T-helper 22 cell (primary cell): Measurements from ENCODE around the gene OR7G2.

Experiments
- DNase-seq: peaks from one replicate; pipeline ENCODE4 v3.0.0-alpha.2; 2020; ENCODE audit warnings: low read depth

The OR7G2 gene

DNA sequence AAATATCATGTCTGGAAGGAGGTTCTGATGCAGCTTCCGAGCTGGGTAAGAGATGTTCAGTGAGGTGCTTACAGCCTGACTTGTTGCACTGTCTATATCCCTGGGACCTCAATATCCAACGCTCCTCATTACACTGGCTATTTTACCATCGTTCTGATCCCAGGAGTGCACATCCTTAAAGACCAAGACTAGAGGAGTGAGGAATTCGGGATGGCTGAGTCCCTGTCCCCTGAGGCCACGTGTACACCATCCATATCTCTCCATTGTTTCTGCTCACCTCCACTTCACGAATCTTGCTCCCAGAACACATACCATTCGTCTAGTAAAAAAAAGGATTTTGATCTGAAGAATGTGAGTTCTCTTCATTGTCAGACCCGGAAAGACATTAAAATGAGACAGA is at the start of gene OR7G2:
TSS of gene OR7G2 (minus strand) at position 101 of the 400 bp plus-strand sequence. CDS start 4,232 bp downstream, outside the sequence.
- no peak for DNase-seq

DNA sequence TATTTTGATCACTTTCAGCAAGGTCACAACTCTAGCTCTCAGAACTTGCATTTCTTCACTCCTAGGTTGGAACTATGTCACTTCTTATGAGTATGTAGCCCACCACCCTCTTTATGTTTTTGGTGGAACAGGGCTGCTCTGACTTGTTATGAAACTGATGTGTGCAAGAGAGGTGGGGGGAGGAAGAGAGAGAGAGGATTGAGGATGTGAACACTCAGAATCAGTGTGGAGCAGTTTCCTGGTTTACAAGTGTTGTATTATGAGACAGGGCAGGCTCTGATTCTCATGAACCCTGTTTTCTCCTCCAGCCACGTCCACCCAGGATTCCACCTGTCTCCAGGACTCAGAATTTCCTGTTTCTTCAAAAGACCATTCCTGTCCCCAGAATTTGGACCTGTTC is 49.0 kb upstream of the OR7G2 start:
- no peak for DNase-seq

DNA sequence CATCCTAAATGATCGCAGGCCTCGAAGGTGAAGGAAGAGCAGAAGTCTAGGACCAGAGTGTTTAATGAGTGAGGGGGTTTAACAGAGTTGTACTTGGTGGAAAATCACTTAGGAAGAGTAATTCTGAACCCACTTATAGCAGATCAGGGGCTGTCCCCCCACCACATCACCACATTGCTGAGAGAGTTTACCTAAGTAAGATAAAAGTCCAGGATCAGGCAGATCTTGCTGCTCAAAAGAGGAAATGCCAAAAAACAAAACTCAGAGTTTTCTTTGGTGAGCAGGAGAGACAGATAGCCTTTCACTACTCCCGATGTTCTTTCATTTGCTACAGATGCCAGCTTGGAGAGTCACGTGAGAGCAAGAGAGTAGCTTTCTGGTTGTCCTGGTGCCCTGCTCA is 48.3 kb upstream of the OR7G2 start:
- DNase-seq = no peak

DNA sequence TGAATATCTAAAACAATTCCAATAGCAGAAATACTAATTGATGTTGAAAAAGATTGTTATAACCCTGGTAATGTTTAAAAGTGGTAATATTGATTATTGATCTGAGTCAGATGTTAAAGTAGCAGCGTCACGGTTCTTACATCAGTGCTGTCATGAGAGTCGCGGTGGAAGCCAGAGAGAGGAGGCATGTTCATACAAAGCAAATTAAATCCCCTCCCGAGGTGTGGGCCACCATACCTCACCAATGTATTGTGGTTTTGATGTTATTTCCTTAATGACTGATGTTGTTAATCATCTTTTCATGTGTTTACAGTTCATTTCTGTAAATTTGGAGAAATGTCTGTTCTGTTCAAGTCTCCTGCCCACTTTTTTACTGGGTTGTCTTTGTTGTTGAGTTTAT is 44.1 kb upstream of the OR7G2 start:
- DNase-seq = no peak

GRCh38 chr19:9150650-9151049 is 43.4 kb upstream of the OR7G2 start:
- no peak for DNase-seq

DNA sequence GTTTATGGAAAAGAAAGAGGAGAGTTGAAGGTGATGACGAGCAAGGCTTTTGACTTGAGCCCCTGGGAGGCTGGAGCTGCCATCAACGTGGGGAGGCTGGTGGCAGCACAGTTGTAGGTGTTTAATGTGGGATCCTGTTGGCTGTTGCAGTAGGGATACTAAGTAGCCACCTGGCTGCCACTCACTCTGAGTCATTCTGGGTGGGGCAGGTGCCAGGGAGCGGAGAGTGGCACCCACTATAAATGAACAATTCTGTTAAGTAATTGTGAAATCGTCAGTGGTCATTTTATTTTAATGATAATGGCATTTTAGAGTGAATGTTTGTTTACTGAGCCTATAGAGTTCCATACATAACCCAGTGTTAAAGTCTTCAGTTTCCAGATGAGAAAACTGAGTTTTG is 42.7 kb upstream of the OR7G2 start:
- no peak for DNase-seq

DNA sequence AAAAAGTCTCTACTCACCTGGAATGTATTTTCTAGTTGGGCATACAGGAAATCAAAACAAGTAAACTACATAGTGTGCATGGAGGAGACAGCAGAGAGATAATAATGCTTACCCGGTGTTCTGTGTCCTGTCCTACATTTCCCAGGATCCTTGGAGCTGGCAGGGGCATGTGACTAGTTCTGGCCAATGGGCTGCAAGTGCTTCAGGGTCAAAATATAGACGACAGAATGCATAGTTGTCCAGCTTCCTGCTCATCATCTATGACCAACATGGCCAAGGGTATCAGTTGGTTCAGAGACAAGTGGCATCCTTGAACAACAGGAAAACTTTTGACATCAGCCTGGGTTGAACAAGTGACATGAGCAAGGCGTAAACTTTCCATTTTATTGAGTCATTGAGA is 41.4 kb upstream of the OR7G2 start:
- DNase-seq = no peak

DNA sequence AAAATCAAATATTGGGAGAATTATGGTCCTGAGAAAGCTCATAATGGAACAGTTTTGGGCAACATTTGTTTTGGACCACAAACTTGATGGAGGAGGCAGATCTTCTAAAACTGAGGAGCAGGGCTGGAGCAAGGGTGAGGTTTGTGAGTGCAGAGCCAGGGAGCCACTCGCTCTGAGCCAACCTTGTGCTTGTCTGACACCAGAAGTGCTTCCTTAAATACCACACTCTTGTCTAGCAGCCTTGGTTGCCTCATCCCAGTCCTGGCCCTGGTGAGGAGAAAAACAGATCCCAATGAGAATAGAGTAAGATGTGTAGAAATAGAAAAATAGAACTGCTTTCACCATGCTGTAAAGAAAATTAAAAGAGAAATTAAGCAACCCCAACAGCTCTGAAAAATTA is 39.6 kb upstream of the OR7G2 start:
- no peak for DNase-seq

DNA sequence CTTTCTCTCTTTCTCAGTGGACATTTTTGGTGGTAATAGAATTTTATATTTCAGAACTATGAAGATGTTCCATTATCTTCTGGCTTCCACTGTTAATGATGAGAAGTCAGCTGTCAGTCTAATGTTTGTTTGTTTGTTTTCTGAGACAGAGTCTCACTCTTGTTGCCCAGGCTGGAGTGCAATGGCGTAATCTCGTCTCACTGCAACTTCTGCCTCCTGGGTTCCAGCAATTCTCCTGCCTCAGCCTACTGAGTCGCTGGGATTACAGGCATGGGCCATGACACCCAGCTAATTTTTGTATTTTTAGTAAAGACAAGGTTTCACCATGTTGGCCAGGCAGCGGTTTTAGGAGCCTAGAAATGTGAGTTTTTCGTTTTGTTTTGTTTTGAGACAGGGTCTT is 37.6 kb upstream of the OR7G2 start:
- DNase-seq = no peak

- peak; percentile 84 for DNase-seq
These were observed 33.0 kb upstream of the OR7G2 start, which contains the start of gene ZNF317 for GRCh38 chr19:9140159-9140874. ZNF317 (plus strand) TSS chr19:9140397; CDS start chr19:9156017, 15,620 bp downstream.

DNA sequence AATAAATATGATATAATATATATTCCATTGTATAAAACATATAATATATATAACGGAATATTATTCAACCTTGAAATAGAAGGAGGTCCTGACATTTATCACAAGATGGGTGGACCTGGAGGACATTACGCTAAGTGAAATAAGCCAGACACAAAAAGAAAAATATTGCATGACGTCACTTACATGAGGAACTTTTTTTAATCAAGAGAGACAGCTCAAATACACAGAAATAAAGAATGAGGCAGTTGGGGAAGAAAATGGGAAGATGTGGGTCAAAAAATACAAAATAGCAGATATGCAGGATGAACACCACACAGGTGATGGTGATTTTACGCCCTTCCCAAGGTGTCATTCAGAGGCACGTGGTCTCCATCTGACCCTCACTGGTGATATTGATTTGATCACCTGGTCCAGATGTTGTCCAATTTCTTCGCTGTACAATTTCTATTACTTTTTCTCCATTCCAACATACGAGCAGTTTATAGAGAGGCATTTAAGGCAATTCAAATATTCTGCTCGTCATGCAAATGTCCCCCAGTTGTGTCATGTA is 32.4 kb upstream of the OR7G2 start:
- DNase-seq = no peak

DNA sequence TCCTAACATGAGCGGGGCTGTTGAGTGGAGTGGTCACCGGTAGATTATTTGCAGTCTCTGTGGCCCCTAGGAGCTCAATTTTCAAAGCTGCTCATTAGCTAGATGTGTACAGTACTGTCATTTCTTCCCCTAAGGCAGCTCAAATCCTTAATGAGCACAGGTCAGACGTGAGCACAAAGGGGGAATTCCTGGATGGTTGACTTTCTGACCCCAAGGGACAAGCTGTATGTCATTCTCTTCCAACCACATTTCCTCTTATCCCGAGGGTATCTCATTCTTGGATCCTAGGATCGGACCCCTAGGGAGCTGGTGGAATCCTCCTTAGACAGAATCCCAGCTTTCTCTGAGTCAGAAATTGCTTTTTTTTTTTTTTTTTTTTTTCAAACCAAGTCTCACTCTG is 25.1 kb upstream of the OR7G2 start:
- DNase-seq = no peak

- DNase-seq = no peak
These were observed 23.7 kb upstream of the OR7G2 start for GRCh38 chr19:9130965-9131364.

DNA sequence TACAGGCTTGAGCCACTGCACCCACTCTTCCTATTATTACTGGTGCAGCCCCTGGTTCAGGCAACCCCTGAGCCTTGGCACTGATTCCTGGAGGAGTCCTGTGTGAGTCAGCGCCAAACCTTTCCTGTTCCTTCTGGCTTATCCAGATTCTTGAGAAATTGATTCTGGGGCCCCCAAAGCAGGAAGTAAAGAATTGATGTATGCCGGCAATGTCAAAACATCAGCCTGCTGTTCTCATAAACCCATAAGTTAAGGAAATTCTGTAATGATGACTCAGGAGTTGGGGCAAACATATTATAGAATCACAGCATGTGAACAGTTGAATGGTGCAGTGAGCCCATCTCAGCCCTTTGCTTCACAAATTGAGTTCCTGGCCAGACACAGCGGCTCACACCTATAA is 20.9 kb upstream of the OR7G2 start:
- no peak for DNase-seq

GRCh38 chr19:9126900-9127405 is 19.7 kb upstream of the OR7G2 start, which contains the start of gene OR7G3:
OR7G3 (minus strand) TSS chr19:9126950; CDS start chr19:9126950, 0 bp downstream.
- no peak for DNase-seq

- DNase-seq = no peak
These were observed 9.3 kb upstream of the OR7G2 start for GRCh38 chr19:9116547-9116946.

DNA sequence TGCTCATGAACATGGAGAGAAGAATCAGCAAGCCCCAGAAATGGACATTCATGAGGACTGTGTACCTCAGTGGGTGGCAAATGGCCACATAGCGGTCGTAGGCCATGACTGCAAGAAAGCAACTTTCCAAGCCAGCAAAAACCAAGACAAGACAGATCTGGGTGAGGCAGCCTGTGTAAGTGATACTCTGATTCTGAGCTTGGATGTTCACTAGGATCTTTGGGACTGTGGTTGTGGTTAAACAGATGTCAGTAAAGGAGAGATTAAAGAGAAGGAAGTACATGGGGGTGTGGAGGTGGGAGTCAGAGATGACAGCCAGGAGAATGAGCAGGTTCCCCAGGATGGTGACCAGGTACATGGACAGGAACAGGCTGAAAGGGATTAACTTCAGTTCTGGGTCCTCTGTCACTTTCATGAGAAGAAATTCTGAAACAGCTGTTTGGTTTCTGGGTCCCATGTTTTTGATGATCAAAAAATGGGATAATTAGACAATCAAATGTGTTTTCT is 8.1 kb upstream of the OR7G2 start, which contains the start of gene OR7G1:
TSS of gene OR7G1 (minus strand) at position 457 of the 507 bp plus-strand sequence. CDS start at position 457, 0 bp downstream.
- no peak for DNase-seq

DNA sequence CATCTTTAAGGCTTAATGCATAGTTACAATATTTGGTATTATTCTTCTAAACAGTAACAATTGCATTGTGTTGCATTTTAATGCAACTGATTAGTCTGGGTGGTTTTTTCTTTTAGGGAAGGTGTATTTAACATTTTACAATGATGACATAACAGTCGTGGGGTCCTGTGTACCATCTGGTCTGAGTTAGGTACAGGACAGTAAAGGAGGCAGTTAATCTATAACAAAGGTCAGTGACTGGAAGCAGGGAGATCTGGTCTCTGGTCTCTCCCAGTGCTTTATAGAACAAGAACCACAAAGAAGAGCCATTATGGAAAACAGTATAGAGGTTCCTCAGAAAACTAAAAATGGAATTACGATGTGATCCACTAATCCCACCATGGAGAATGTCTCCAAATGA is 2.7 kb upstream of the OR7G2 start:
- DNase-seq = no peak

- DNase-seq = no peak
These were observed 20.5 kb downstream of the OR7G2 start, which contains the start of gene OR1M1 for GRCh38 chr19:9086761-9087160. OR1M1 (plus strand) TSS chr19:9087061; CDS start chr19:9093245, 6,184 bp downstream.

- DNase-seq = no peak
These were observed 28.6 kb downstream of the OR7G2 start for GRCh38 chr19:9078651-9079050.

GRCh38 chr19:9076901-9077300 is 30.4 kb downstream of the OR7G2 start:
- no peak for DNase-seq

DNA sequence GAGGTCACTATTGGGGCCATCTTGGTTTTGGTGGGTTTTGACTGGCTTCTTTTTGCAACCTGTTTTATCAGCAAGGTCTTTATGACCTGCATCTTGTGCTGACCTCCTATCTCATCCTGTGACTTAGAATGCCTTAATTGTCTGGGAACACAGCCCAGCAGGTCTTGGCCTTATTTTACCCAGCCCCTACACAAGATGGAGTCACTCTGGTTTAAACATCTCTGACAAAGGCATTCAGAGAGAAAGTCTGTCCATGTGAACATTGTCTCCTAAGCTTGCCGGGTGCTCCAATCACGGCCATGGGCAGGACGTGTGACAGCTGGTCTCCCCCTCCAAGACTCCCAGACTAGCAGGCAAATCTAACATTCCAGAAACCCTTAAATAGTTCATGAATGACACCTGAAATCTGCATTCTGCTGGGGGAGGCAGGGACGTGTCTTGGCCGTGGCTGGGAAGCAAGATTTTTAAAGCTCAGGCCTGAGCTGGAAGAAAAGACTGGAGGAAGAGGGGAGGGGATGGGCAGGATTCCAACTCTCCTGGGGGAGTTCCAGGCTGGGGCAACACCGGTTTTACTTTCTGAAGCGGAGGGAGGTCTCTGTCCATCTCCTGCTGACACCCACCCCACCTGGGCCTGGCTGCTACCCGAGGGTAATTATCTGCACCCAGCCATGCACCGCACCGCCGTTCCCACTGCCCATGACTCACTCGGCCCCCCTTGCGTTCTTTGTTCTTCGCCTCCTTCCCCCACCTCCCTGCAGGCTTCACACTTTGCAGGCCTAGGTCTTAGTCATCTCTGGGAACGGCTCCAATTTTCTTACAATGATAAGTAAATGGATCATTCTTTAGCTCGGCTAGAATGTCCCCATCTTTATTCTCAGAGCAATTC is 32.0 kb downstream of the OR7G2 start:
- no peak for DNase-seq
